CD4-positive, alpha-beta memory T cell (primary cell): Measurements from ENCODE around the gene OGFOD2. TPM values are rescaled to one million over a fixed set of nuclear protein-coding genes. Genes with fewer than 3 reads are reported as not detected.
A peak's percentile ranks its signal among the peaks of the same experiment; 100 is the strongest.

ENCODE experiments used
- CTCF ChIA-PET: fragments of 350-600 bp; sonication (Branson Sonifier 250); formaldehyde crosslinking; loops from one replicate; lab custom pipeline; 2021; ENCODE audit warnings: inconsistent platforms; ENCODE audit not compliant: partially characterized antibody; lab: Charles Lee
- POLR2A ChIA-PET: fragments of 350-600 bp; sonication (Branson Sonifier 250); formaldehyde crosslinking; loops from one replicate; lab custom pipeline; 2021; ENCODE audit not compliant: partially characterized antibody; lab: Charles Lee
- DNase-seq, 5 donors: peaks; one replicate each; pipeline versions ENCODE4 v3.0.0 to v3.0.0-alpha.2; 2020 to 2022; ENCODE audit warnings: mixed read lengths in 1 of 5
- H3K27ac ChIP-seq: one replicate; pipeline ENCODE4 v1.7.0; 2013; ENCODE audit warnings: low read depth, low read length
- H3K27me3 ChIP-seq: 2 replicates; pipeline ENCODE4 v1.7.0; 2013; ENCODE audit warnings: mild to moderate bottlenecking, low read length, moderate library complexity; ENCODE audit not compliant: insufficient read depth
- H3K36me3 ChIP-seq: 2 replicates; pipeline ENCODE4 v1.7.0; 2013; ENCODE audit warnings: mild to moderate bottlenecking, low read length, moderate library complexity; ENCODE audit not compliant: insufficient read depth
- H3K4me1 ChIP-seq: 2 replicates; pipeline ENCODE4 v1.7.0; 2013; ENCODE audit warnings: mild to moderate bottlenecking, low read length, moderate library complexity; ENCODE audit not compliant: insufficient read depth
- H3K4me3 ChIP-seq, 2 donors: one replicate each; pipeline ENCODE4 v1.7.0; 2013; ENCODE audit warnings: low read length in 2 of 2, mild to moderate bottlenecking in 1 of 2
- H3K9me3 ChIP-seq, 2 donors: one replicate each; pipeline ENCODE4 v1.7.0; 2013; ENCODE audit warnings: low read length in 2 of 2, control low read depth in 1 of 2; ENCODE audit not compliant: control insufficient read depth in 1 of 2
- H3K27ac Mint-ChIP-seq, 7 donors: one replicate each; pipeline ENCODE4 v1.8.0; 2020 to 2021; ENCODE audit warnings: mixed read lengths in 7 of 7, mild to moderate bottlenecking in 6 of 7, inconsistent platforms in 3 of 7, moderate library complexity in 3 of 7
- H3K27me3 Mint-ChIP-seq, 2 donors: one replicate each; pipeline ENCODE4 v1.8.0; 2020 to 2021; ENCODE audit warnings: mixed read lengths in 2 of 2
- H3K36me3 Mint-ChIP-seq, 2 donors: one replicate each; pipeline ENCODE4 v1.8.0; 2020 to 2021; ENCODE audit warnings: mixed read lengths in 2 of 2, inconsistent platforms in 1 of 2, mild to moderate bottlenecking in 1 of 2
- H3K4me1 Mint-ChIP-seq, 4 donors: one replicate each; pipeline ENCODE4 v1.8.0; 2020 to 2021; ENCODE audit warnings: mixed read lengths in 4 of 4, mild to moderate bottlenecking in 1 of 4
- H3K4me3 Mint-ChIP-seq, 8 donors: one replicate each; pipeline ENCODE4 v1.8.0; 2020 to 2021; ENCODE audit warnings: mixed read lengths in 8 of 8, mild to moderate bottlenecking in 7 of 8, moderate library complexity in 6 of 8, inconsistent platforms in 3 of 8
- H3K9me3 Mint-ChIP-seq, 8 donors: one replicate each; pipeline ENCODE4 v1.8.0; 2020 to 2021; ENCODE audit warnings: mixed read lengths in 8 of 8, mild to moderate bottlenecking in 5 of 8, inconsistent platforms in 3 of 8, moderate library complexity in 1 of 8
- intact Hi-C: fragments of 100-400 bp; cut with micrococcal nuclease; formaldehyde crosslinking; loops from one replicate; pipeline ENCODE4 v1.15.1; 2023
- polyA plus RNA-seq, 2 donors: library from polyadenylated mRNA; unstranded; fragments of 300-500 nt; fragmentation: Illumina TruSeq; gene quantifications; one replicate each; pipeline ENCODE4 v1.2.3, GENCODE V29; 2021
- total RNA-seq, 2 experiments: library from RNA; stranded (reverse); gene quantifications; one replicate each; pipeline ENCODE4 v1.2.3, GENCODE V29; 2021

OGFOD2 gene
- total and polyA plus RNA-seq, 4 experiments from 2014 or later, result 13.9 to 46.6 (median 27.1) TPM

DNA sequence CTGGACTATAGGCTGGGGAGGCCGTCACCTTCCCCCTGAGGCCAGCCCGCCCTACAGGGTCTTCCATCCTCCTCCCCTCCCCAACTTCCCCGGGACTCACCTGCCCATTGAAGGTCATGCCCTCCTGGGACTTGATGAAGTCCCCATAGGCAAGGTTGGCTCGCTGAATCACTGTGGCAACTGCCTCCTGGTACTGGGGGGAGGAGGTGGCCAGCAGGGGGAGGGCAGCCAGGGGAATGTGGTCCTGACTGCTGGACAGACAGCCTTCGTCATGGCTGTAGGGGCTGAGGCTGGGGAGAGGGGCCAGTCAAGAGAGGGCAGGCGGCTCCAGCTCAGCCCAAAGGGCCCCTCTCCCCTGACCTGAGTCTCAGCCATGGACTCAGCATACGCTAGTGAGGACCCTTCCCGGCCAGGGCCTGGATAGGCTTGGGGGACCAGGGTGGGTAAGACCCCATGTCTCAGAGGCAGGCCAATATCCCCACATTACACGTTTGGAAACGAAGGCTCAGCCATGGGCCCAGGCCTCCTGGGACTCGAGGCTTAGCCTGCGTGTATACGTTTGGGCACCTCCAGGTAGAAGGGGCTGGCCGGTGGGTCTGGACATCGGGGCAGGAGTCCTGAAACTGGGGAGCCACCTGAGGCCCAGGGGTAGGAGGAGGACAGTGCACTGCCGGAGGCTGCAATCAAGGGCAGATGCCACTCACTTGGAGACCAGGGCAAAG lies 21.7 kb downstream of the OGFOD2 start:
- Histone ChIP-seq H3K4me3 (no peak overlapping the region), H3K4me1 (no peaks in the 10 kb centered on the region), H3K9me3 (no peaks in the 10 kb centered on the region), H3K36me3 (no peaks in the 10 kb centered on the region), H3K27me3 (no peaks in the 10 kb centered on the region), H3K27ac (no peak overlapping the region)
- H3K4me1 Mint-ChIP-seq, result peaks cover 0 to 3% (median 0%) of the 10 kb centered on the region in 4 donors
- no peak for DNase-seq
- no peaks in the 10 kb centered on the region for H3K9me3 Mint-ChIP-seq
- ChIA-PET POLR2A (no interaction called here), CTCF (no interaction called here)
- no peaks in the 10 kb centered on the region for H3K36me3 Mint-ChIP-seq
- no peak overlapping the region for H3K4me3 Mint-ChIP-seq
- H3K27ac Mint-ChIP-seq, result no peak overlapping the region
- intact Hi-C loops, result no loop called here
- no peaks in the 10 kb centered on the region for H3K27me3 Mint-ChIP-seq

DNA sequence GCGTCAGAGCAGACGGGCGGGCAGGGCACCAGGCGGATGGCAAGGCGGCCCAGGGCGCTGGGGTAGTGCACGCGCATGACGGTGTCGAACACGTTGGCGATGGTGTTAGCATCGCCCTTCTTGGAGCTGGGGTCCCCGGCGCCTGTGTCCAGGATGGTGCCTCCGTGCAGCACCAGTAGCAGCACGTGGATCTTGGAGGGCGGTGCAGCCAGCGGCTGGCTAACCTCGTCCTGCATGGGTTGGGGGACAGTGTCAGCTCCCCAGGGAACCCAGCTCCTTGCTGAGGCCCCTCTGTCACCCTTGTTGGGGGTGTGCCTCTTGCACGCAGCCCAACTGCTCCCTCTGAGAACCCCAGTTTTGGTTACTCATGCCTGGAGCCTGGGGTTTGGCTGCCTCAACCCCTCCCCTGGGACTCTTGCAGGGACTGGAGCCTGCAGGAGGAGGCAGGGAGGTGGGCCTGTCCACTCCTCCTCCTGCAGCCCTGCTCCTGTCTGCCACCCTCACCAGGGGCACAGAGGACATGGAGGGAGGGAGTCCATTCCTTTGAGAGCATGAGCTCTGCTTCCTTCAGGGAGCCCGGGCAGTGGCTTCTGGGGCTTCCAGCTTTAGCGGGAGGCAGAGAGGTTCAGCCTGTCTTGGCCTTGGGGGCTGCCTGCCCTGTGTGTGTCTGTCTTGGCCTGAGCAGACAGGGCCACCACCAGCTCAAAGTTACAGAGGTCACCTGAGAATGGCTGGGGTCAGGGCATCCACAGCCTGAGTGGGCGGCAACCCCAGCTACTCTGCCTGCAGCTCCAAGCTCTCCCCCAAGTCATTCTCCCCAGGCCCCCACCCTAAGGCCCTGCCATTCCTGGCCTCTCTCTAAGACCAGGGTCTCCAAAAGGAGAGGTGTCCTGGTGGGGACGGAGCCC lies 22.6 kb downstream of the OGFOD2 start:
- intact Hi-C loops, result no loop called here
- no peaks in the 10 kb centered on the region for H3K9me3 ChIP-seq
- Mint-ChIP-seq H3K9me3 (no peaks in the 10 kb centered on the region), H3K27me3 (no peaks in the 10 kb centered on the region), H3K27ac (no peak overlapping the region), H3K36me3 (no peaks in the 10 kb centered on the region), H3K4me1 (peaks cover 0 to 3% (median 0%) of the 10 kb centered on the region in 4 donors), H3K4me3 (no peak overlapping the region)
- ChIA-PET CTCF (no interaction called here), POLR2A (interaction anchor here (0.5 to 1.5 kb wide), 2 partner anchors 235 to 527 kb away, joined by 3 read pairs; no protein-coding TSS in a partner anchor)
- no peaks in the 10 kb centered on the region for H3K36me3 ChIP-seq
- no peaks in the 10 kb centered on the region for H3K27me3 ChIP-seq
- H3K27ac ChIP-seq, result no peak overlapping the region
- H3K4me3 ChIP-seq, result no peak overlapping the region
- H3K4me1 ChIP-seq, result no peaks in the 10 kb centered on the region
- DNase-seq, result no peak

DNA sequence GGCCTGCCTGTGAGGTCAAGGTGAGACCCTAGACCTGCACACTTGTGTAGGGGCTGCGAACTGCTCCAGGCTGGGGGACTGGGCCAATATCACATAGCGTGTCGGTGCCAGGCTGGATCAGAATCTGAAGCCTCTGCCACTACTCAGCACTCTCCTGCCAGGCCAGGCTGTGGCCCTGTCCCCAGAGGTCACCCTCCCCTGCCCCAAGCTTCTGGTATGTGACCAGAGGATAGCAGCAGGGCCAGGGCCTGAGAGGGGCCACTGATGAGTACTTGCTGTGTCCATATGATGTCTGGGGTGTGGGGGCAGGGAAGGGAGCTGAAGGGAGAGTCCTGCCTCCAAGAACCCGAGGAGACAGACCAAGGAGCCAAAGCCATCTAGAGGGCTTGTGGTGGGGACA lies 23.3 kb downstream of the OGFOD2 start:
- Mint-ChIP-seq H3K9me3 (no peaks in the 10 kb centered on the region), H3K27me3 (no peaks in the 10 kb centered on the region), H3K36me3 (no peaks in the 10 kb centered on the region), H3K4me3 (no peak overlapping the region), H3K27ac (peak overlapping the region in 1 of 7 donors; percentile 18), H3K4me1 (peaks cover 0 to 3% (median 0%) of the 10 kb centered on the region in 4 donors)
- no peak for DNase-seq
- no peaks in the 10 kb centered on the region for H3K36me3 ChIP-seq
- H3K4me3 ChIP-seq, result no peak overlapping the region
- H3K4me1 ChIP-seq, result no peaks in the 10 kb centered on the region
- POLR2A ChIA-PET, result interaction anchor here (0.5 to 1.5 kb wide), 2 partner anchors 234 to 527 kb away, joined by 3 read pairs; no protein-coding TSS in a partner anchor
- H3K27me3 ChIP-seq, result no peaks in the 10 kb centered on the region
- intact Hi-C loops, result no loop called here
- CTCF ChIA-PET, result no interaction called here
- no peak overlapping the region for H3K27ac ChIP-seq
- no peaks in the 10 kb centered on the region for H3K9me3 ChIP-seq

DNA sequence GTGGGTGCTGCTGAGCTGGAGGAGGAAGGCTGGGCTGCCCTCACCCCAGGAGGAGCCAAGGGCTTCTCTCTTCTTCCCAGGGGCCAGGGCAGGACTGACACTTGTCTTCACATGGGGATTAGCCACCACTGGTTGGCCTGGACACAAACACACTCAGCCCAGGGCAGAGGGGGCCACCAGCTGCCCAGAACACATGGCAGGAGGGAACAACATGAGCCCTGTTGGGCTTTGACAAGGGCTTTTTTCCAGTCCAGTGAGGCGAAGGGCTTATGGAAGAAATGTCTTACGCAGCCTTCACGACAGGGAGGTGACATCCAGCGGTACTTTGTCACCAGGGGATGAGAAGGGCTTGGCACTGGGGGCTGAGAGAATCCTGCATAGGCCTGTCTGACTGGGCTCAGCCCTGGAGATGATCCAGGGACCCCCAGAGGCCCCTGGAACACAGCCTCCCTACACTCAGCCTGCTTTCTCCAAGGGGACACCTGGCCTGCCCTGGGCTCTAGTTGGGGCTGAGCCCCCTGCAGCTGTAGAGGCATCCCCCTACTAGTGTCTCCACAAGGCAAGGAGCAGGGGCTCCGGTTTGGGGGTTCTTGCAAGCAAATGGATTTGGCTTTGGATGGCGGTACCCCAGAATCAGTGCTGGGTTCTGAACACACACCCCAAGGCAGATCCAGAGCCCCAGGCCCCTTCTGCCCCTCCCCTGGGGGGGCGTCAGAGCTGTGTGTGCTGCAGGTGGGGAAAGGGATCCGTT lies 24.3 kb downstream of the OGFOD2 start:
- DNase-seq, result no peak
- ChIA-PET POLR2A (interaction anchor here (1.5 kb wide), 1 partner anchor 233 kb away, joined by 3 read pairs; no protein-coding TSS in a partner anchor), CTCF (no interaction called here)
- Histone ChIP-seq H3K4me1 (no peaks in the 10 kb centered on the region), H3K27me3 (no peaks in the 10 kb centered on the region), H3K36me3 (no peaks in the 10 kb centered on the region), H3K27ac (no peak overlapping the region), H3K4me3 (no peak overlapping the region), H3K9me3 (no peaks in the 10 kb centered on the region)
- no peak overlapping the region for H3K4me3 Mint-ChIP-seq
- peak overlapping the region in 1 of 7 donors; percentile 47 for H3K27ac Mint-ChIP-seq
- H3K9me3 Mint-ChIP-seq, result no peaks in the 10 kb centered on the region
- H3K4me1 Mint-ChIP-seq, result no peaks in the 10 kb centered on the region
- intact Hi-C loops, result no loop called here
- H3K27me3 Mint-ChIP-seq, result no peaks in the 10 kb centered on the region
- H3K36me3 Mint-ChIP-seq, result peaks cover 0 to 2% of the 10 kb centered on the region in 2 donors

DNA sequence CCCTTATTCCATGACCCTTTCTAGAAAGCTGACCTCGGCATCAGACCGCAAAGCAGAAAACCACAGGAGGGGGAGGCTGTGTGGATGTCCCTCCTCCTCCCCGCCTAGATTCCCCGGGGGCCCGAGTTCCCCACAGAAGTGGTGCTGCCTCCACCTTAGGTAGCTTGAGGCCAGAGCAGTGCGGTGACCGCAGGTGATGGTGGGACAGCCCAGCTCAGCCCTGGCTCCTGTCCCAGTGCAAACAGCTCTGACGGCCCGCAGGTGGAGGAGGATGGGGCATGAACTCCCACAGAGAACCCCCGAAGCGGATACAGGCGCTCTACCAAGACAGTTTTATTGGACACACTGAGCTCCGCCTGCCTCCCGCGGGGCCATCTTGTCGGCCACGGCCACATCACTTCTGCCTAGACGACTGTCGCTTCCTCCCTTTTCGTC lies 25.0 kb downstream of the OGFOD2 start:
- no peaks in the 10 kb centered on the region for H3K27me3 Mint-ChIP-seq
- H3K36me3 Mint-ChIP-seq, result peaks cover 0 to 4% of the 10 kb centered on the region in 2 donors
- Histone ChIP-seq H3K27me3 (no peaks in the 10 kb centered on the region), H3K4me3 (no peak overlapping the region), H3K27ac (no peak overlapping the region), H3K9me3 (no peaks in the 10 kb centered on the region), H3K4me1 (no peaks in the 10 kb centered on the region), H3K36me3 (no peaks in the 10 kb centered on the region)
- DNase-seq, result no peak
- H3K4me1 Mint-ChIP-seq, result no peaks in the 10 kb centered on the region
- H3K27ac Mint-ChIP-seq, result no peak overlapping the region
- no peaks in the 10 kb centered on the region for H3K9me3 Mint-ChIP-seq
- ChIA-PET POLR2A (no interaction called here), CTCF (no interaction called here)
- no peak overlapping the region for H3K4me3 Mint-ChIP-seq
- intact Hi-C loops, result no loop called here

DNA sequence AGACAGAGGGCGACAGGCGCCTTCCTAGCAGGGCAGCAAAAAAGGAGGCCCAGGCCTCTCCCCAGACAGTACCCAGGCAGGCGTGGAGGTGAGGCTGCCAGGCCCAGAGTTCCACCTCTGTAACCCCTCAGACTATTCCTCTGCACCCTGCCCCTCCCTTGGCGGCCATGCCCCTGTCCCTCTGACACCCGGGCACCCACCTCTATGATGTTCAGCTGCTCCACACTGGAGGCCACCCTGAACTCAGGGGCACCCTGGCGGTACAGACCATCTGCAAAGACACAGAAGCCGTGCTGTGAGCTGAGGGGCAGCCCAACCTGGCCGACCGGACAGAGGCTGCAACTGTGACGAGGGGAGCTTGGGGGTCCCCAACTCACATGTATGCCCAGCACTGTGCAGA lies 25.5 kb downstream of the OGFOD2 start:
- Mint-ChIP-seq H3K4me1 (no peaks in the 10 kb centered on the region), H3K36me3 (peaks cover 0 to 4% of the 10 kb centered on the region in 2 donors), H3K27ac (no peak overlapping the region), H3K4me3 (no peak overlapping the region), H3K9me3 (no peaks in the 10 kb centered on the region), H3K27me3 (no peaks in the 10 kb centered on the region)
- intact Hi-C loops, result no loop called here
- POLR2A ChIA-PET, result no interaction called here
- DNase-seq, result no peak
- H3K9me3 ChIP-seq, result no peaks in the 10 kb centered on the region
- H3K4me3 ChIP-seq, result no peak overlapping the region
- no peak overlapping the region for H3K27ac ChIP-seq
- no peaks in the 10 kb centered on the region for H3K36me3 ChIP-seq
- no peaks in the 10 kb centered on the region for H3K27me3 ChIP-seq
- CTCF ChIA-PET, result no interaction called here
- H3K4me1 ChIP-seq, result no peaks in the 10 kb centered on the region

DNA sequence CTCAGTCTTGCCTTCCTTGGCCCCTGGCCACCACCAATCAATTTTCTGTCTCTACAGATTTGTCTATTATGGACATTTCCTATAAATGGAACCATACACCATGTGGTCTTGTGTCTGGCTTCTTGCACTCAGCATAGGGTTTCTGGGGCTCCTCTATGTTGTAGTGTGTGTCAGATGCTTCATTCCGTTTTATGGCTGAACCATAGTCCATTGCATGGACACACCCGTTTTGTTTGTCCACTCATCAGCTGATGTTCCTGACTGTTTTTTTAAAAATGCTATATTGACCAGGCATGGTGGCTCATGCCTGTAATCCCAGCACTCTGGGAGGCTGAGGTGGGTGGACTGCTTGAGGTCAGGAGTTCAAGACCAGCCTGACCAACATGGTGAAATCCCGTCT lies 26.4 kb downstream of the OGFOD2 start:
- H3K9me3 Mint-ChIP-seq, result no peaks in the 10 kb centered on the region
- Histone ChIP-seq H3K4me1 (no peaks in the 10 kb centered on the region), H3K36me3 (no peaks in the 10 kb centered on the region), H3K27ac (no peak overlapping the region), H3K9me3 (no peaks in the 10 kb centered on the region), H3K27me3 (no peaks in the 10 kb centered on the region), H3K4me3 (no peak overlapping the region)
- peaks cover 0 to 4% of the 10 kb centered on the region in 2 donors for H3K36me3 Mint-ChIP-seq
- intact Hi-C loops, result no loop called here
- DNase-seq, result no peak
- H3K27me3 Mint-ChIP-seq, result no peaks in the 10 kb centered on the region
- CTCF ChIA-PET, result no interaction called here
- H3K27ac Mint-ChIP-seq, result no peak overlapping the region
- no peak overlapping the region for H3K4me3 Mint-ChIP-seq
- POLR2A ChIA-PET, result no interaction called here
- no peaks in the 10 kb centered on the region for H3K4me1 Mint-ChIP-seq
